GM19240 (cell line): ENCODE data around the gene PPM1D.
"Not testable (repeated sequence)": the region's sequence is repeated elsewhere in the genome, so short reads cannot be mapped to it uniquely, and the experiment has no call there.

Experiments used
- DNase-seq: peaks from one replicate; pipeline ENCODE4 v3.0.0; 2011; ENCODE audit warnings: low spot score; ENCODE audit not compliant: insufficient read length

Gene PPM1D

GRCh38 chr17:60599620-60600489 is at the start of gene PPM1D:
Gene PPM1D (plus strand): TSS chr17:60600193. CDS start chr17:60600415, 222 bp downstream.
- DNase-seq = peak; percentile 96

GRCh38 chr17:60552255-60552654 is 47.7 kb upstream of the PPM1D start:
- not testable (repeated sequence) for DNase-seq

- no peak for DNase-seq
Observed at GRCh38 chr17:60554377-60554788, 45.6 kb upstream of the PPM1D start.

DNA sequence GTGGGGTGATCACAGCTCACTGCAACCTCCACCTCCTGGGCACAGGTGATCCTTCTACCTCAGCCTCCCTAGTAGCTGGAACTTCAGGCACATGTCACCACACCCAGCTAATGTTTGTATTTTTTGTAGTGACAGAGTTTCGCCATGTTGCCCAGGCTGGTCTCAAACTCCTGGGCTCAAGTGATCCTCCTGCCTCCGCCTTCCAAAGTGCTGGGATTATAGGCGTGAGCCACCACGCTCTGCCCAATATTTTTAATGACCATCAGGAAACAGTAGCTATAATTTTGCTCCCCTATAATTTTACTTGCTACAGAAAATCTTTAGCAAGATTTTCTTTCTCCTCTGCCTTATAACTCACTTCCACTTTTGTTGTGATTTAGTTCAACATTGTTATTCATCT is 44.2 kb upstream of the PPM1D start:
- DNase-seq = no peak

- DNase-seq = no peak
Observed at GRCh38 chr17:60557805-60558204, 42.2 kb upstream of the PPM1D start.

- no peak for DNase-seq
Observed at GRCh38 chr17:60559659-60559994, 40.4 kb upstream of the PPM1D start.

GRCh38 chr17:60559995-60560859 is 39.8 kb upstream of the PPM1D start:
- no peak for DNase-seq

GRCh38 chr17:60560860-60561257 is 39.1 kb upstream of the PPM1D start:
- DNase-seq = no peak

DNA sequence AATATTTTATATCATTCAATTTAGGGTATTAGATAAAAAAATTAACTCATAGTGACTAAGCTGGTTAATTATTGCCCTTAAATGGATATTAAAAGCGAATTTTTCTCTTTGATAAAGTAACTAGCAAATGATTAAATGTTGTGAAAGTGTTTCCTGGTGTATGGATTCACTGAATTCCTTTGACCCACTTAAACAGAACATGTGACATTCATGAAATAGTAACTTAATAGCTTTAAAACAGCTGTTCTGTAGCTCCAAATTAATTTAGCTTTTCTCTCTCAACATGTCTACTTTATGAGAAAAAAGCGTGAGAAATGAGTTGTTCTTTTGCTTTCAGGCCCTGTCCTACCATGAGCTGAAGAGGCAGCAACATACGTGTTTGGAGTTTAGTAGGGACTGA is 37.6 kb upstream of the PPM1D start:
- no peak for DNase-seq

DNA sequence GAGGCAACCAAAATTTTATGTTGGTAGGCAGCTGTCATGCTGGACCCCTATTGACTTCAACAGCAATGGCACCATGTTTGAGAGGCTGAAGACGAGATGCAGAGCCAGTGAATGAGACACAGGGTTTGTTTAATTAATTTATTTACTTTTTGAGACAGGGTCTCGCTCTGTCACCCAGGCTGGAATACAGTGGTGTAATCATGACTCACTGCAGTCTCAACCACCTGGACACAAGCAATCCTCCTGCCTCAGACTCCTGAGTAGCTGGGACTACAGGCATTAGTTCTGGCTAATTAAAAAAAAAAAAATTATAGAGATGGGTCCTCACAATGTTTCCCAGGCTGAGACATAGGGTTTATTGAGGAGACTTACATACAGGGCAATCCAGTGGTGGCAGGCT is 36.2 kb upstream of the PPM1D start:
- DNase-seq = no peak

GRCh38 chr17:60565233-60565632 is 34.8 kb upstream of the PPM1D start:
- no peak for DNase-seq

DNA sequence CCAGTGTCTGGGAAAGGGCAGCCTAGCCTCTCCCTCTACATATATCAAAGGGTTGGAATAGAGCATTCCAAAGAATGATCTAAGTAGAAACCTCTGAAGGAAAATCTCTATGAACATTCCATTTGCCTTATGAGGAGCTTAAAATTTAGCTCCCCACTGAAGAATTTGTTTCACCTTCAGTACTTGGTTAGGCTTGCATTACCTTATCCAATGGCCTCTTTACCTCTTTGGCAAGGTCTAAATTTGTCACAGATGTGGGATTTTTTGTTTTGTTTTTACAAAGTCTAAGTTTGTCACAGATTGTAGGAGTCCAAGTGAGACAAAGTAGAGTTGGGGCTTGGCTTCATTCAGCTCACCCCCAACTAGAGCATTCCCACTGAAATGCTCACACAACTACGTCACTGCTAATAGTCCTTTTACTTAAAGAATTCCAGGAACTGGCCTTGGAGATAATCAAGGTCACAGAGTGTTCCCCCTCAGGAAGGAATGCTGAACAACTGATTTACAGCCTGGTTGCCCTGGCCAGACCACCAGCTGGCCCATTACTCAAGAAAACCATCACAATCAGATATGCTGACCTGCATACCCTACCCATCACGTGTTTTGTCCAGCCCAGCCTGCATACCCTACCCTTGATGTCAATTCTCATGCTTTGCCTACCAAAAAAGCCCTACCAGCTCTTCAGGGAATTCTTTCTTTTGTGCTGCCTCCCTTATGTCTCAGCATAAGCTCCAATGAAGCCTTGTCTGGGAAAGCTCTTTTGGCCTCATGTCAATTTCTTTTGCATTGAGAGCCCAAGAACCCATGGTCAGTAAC is 26.5 kb upstream of the PPM1D start:
- no peak for DNase-seq

- DNase-seq = no peak
Observed at GRCh38 chr17:60577147-60577915, 22.7 kb upstream of the PPM1D start.

- DNase-seq = no peak
Observed at GRCh38 chr17:60579090-60579489, 20.9 kb upstream of the PPM1D start.

DNA sequence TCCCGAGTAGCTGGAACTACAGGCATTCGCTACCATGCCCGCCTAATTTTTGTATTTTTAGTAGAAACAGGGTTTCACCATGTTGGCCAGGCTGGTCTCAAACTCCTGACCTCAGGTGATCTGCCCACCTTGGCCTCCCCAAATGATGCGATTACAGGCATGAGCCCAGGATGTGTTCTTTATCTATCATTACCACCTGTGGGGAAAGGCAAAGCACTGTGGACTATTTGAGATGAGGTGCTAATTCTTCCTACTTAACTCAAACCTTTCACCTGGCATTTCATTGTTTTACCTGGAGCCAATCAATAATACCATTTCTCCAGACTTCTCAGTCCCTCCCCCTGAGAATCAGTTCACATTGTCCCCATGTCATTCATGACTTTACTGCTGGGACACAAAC is 20.4 kb upstream of the PPM1D start:
- no peak for DNase-seq

DNA sequence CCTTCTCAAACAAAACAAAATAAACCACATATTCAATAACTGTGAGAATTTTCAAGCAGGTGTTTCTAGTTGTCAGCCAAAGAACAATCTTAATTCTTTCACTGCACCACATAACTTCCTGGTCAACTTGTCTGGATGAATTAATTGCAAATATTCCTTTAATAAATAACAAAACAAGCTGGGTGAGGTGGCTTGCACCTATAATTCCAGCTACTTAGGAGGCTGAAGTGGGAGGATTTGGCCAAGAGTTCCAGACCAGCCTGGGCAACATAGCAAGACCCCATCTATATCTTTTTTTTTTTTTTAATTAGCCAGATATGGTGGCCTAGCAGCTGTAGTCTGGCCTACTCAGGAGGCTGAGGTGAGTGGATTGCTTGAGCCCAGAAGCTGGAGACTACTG is 17.0 kb upstream of the PPM1D start:
- no peak for DNase-seq

DNA sequence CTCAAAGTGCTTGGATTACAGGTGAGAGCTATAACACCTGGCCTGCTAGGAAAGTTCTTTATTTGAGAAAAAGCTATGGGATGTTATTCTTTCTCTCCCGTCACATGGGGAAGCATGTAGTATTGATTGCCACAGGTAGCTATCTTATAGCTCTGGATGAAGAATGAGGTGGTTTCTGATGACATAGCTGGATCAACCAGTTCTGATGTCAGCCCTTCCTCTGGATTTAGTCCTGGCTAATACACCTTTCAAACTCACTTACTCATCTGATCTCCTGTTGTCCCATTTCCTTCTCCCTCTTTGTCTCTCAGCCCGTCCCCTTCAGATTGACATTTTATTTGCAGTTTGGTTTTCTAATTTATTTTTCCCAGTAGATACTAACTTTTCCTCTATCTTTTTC is 14.1 kb upstream of the PPM1D start:
- no peak for DNase-seq

GRCh38 chr17:60586288-60586974 is 13.6 kb upstream of the PPM1D start:
- DNase-seq = no peak

GRCh38 chr17:60590070-60590469 is 9.9 kb upstream of the PPM1D start:
- DNase-seq = no peak

- DNase-seq = no peak
Observed at GRCh38 chr17:60592750-60593149, 7.2 kb upstream of the PPM1D start.
